Measurements from ENCODE around the gene OBP2A. TPM values are rescaled to one million over a fixed set of nuclear protein-coding genes. Genes with fewer than 3 reads are reported as not detected.

The OBP2A gene
- total RNA-seq, 1 donor from 2014 or later: not detected

- Mint-ChIP-seq H3K36me3 (ENCODE audit: insufficient read depth) (no peaks in the 10 kb centered on the region), H3K27ac (no peak overlapping the region), H3K27me3 (peaks cover 14% of the 10 kb centered on the region), H3K4me1 (ENCODE audit: low read depth) (no peaks in the 10 kb centered on the region), H3K4me3 (ENCODE audit: low read depth) (no peak overlapping the region), H3K9me3 (ENCODE audit: low read depth) (peaks cover 19% of the 10 kb centered on the region)
- DNase-seq (ENCODE audit: low spot score, unreplicated experiment): no peak
- TF ChIP-seq CTCF (IDR thresholded peaks at IDR 0.05; ENCODE audit: unreplicated experiment): no peak
Measured at GRCh38 chr9:135570456-135570855, 24.5 kb downstream of the OBP2A start.

GRCh38 chr9:135572233-135572632, 26.3 kb downstream of the OBP2A start:
- DNase-seq (ENCODE audit: low spot score, unreplicated experiment): no peak
- peaks cover 19% of the 10 kb centered on the region for H3K9me3 Mint-ChIP-seq (ENCODE audit: low read depth)
- no peak for TF ChIP-seq CTCF (IDR thresholded peaks at IDR 0.05; ENCODE audit: unreplicated experiment)
- H3K36me3 Mint-ChIP-seq (ENCODE audit: insufficient read depth): no peaks in the 10 kb centered on the region
- no peak overlapping the region for H3K4me3 Mint-ChIP-seq (ENCODE audit: low read depth)
- H3K27ac Mint-ChIP-seq: no peak overlapping the region
- H3K27me3 Mint-ChIP-seq: peaks cover 8% of the 10 kb centered on the region
- H3K4me1 Mint-ChIP-seq (ENCODE audit: low read depth): no peaks in the 10 kb centered on the region

- Mint-ChIP-seq H3K9me3 (ENCODE audit: low read depth) (peaks cover 19% of the 10 kb centered on the region), H3K4me1 (ENCODE audit: low read depth) (no peaks in the 10 kb centered on the region), H3K27ac (no peak overlapping the region), H3K4me3 (ENCODE audit: low read depth) (no peak overlapping the region), H3K36me3 (ENCODE audit: insufficient read depth) (no peaks in the 10 kb centered on the region), H3K27me3 (peaks cover 8% of the 10 kb centered on the region)
- TF ChIP-seq CTCF (IDR thresholded peaks at IDR 0.05; ENCODE audit: unreplicated experiment): no peak
- DNase-seq (ENCODE audit: low spot score, unreplicated experiment): no peak
Measured at GRCh38 chr9:135573124-135573523, 27.2 kb downstream of the OBP2A start.

- TF ChIP-seq CTCF (IDR thresholded peaks at IDR 0.05; ENCODE audit: unreplicated experiment): no peak
- peaks cover 13% of the 10 kb centered on the region for H3K9me3 Mint-ChIP-seq (ENCODE audit: low read depth)
- no peaks in the 10 kb centered on the region for H3K4me1 Mint-ChIP-seq (ENCODE audit: low read depth)
- H3K27me3 Mint-ChIP-seq: peaks cover 3% of the 10 kb centered on the region
- DNase-seq (ENCODE audit: low spot score, unreplicated experiment): no peak
- H3K27ac Mint-ChIP-seq: no peak overlapping the region
- H3K36me3 Mint-ChIP-seq (ENCODE audit: insufficient read depth): no peaks in the 10 kb centered on the region
- H3K4me3 Mint-ChIP-seq (ENCODE audit: low read depth): no peak overlapping the region
Measured at GRCh38 chr9:135574331-135574730, 28.4 kb downstream of the OBP2A start.

- no peak for DNase-seq (ENCODE audit: low spot score, unreplicated experiment)
- H3K4me1 Mint-ChIP-seq (ENCODE audit: low read depth): no peaks in the 10 kb centered on the region
Measured at GRCh38 chr9:135574943-135575342, 29.0 kb downstream of the OBP2A start.

More at GRCh38 chr9:135574943-135575342, 29.0 kb downstream of the OBP2A start:
- Mint-ChIP-seq H3K27ac (no peak overlapping the region), H3K9me3 (ENCODE audit: low read depth) (peaks cover 7% of the 10 kb centered on the region), H3K4me3 (ENCODE audit: low read depth) (no peak overlapping the region), H3K27me3 (peaks cover 2% of the 10 kb centered on the region), H3K36me3 (ENCODE audit: insufficient read depth) (no peaks in the 10 kb centered on the region)
- no peak for TF ChIP-seq CTCF (IDR thresholded peaks at IDR 0.05; ENCODE audit: unreplicated experiment)
